Stimulated activated CD4-positive, alpha-beta T cell treated with anti-CD3 and anti-CD28 coated beads, TNF-alpha, amount 100 ng/mL, for 24 hours (primary cell): ENCODE results near the gene TOB1.

ENCODE experiments used
- DNase-seq, 3 experiments: peaks; one replicate each; pipeline ENCODE4 v3.0.0-alpha.2; 2020; ENCODE audit warnings: low read depth in 3 of 3

Gene TOB1

DNA sequence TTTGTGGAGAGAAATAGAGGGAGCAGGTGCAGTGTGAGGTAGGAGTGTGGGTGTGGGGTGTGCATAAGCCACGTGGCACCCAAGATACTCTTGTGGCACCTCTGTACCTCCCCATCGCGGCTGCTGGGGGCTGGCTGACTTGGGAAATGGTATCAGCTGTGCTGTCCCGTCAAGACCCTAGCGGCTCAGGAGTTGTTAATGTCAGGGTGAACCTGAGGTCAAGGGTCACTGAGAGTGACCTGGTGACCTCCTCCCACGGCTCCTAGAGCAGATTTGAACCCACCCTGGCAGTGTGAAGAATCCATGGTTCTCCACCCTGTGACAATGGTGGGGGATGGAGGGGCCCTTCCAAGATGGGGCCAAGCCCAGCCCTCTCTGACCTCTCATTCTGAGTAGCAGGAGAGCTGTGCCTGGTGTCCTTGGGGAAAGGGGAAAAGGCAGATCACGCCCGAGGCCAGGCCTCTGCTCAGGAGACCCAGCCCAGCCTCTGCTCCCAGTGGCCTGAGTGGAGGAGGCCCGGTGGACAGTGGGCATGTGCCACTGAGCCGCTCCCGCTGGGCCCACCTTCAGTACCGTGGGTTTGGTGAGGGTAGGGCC is 33.8 kb downstream of the TOB1 start:
- DNase-seq = no peak

DNA sequence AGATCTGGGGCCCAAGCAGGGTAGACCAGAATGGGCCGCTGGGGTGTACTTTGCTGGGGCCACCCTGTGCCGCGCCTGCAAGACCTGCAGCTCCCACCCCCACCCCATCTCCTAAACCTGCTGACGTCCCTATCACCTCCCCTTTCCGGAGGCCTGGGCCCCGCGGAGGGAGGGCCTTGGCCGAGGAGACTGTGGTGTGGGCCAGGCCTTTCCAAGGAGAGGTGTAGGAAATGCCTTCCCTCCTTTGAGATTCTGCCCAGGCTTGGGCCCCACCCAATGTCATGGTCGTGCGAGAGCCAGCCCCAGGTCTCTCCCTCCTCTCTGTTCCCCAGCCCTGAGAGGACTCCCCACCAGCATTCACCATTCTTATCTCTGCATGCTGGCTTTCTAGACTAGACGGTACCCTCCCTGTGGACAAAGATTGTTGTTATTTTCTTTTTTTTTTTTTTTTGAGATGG is 34.7 kb downstream of the TOB1 start:
- DNase-seq = no peak

DNA sequence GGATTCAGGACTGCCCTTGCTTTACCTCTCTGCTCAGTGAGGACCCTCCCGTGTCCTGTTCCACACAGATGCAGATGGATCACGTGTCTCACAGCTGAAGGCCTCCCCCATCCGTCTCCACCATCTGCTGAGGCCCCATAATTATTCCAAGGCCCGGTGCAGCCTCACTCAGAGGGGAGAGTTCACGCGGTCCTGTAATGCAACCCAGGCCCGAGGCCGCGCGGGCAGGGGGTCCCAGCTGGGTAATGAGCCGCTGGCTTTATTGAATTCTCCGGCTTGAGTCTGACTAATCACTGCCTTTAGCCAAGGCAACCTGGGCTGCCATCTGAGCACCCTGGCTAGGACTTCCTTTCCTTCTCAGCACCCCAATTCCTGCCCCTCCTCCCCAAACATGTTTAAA is 35.2 kb downstream of the TOB1 start:
- DNase-seq = no peak

DNA sequence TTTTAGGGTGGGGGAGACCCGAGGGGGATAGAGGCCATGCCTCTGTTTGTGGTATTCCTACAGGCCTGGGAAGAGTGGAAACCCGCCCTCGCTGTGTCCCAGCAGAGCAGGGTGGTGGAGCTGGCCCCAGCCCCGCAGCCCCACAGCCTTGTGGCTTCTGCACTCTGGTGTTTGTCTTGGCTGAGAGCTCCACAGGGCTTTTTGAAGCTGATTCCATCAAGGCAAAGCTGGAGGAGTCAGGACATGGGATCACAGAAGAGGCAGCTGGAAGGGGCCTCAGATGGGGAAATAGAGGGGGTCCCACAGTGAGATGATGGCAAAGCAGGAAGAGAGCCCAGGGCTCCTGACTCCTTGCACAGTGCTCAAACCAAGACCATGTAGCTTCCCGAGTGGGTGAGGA is 35.8 kb downstream of the TOB1 start:
- no peak for DNase-seq

DNA sequence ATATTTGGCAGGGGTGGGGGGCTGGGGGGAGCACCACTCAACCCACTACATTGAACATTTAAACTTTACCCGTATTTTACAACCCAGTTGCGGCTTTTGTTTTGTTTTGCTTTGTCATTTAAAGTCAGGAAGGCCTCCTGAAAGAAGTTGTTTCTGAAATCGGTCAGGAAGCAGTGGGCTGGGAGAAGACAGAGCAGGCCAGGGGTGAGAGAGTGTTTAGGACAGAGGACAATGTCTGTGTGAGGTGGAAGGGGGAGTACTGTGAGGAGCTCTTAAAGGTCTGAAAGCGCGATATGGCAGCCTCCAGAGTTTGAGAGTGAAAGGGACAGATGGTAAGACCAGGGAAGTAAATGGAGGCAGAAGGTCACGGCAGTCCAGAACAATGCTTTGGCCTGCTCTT is 36.8 kb downstream of the TOB1 start:
- DNase-seq = no peak

DNA sequence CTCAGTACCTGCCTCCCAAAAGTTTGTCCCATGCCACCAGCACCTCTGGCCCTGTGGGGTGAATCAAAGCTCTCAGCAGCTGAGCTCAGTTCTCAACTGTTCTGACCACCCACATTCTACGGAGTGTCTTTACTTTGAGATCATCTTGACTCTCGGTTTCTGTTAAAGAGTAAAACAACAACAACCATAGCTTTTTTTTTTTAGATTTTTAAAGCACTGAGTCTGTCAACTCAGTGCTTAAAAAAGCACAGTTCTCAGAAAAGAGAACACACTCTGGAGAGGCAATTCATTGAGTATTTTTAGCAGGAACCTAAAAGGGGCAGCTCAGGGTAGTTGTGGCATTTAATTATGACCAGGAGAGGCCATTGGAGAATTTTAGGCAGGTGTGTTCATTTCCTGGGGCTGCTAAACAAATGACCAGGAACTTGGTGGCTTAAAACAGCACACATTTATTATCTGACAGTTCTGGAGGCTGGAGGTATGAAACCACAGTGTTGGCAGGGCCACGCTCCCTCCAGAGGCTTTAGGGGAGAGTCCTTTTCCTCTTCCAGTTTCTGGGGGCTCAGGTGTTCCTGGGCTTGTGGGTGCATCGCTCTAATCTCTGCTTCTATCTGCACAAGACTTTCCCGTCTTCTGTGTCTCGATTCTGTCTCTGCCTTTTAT is 37.5 kb downstream of the TOB1 start:
- no peak for DNase-seq

DNA sequence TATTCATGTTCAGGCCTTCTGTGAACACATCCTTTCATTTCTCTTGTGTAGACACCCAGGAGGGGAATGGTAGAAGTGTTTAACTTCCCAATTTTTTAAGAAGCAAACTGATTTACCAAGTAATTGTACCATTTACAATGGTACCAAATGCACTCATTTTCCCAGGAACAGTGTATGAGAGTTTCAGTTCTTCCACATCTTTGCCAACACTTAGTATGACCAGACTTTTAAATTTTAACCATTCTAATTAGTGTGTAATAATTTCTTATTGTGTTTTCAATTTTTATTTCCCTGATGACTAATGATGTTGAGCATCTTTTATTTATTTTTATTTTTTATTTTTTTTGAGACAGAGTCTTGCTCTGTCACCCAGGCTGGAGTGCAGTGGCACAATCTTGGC is 41.0 kb downstream of the TOB1 start:
- DNase-seq = no peak

DNA sequence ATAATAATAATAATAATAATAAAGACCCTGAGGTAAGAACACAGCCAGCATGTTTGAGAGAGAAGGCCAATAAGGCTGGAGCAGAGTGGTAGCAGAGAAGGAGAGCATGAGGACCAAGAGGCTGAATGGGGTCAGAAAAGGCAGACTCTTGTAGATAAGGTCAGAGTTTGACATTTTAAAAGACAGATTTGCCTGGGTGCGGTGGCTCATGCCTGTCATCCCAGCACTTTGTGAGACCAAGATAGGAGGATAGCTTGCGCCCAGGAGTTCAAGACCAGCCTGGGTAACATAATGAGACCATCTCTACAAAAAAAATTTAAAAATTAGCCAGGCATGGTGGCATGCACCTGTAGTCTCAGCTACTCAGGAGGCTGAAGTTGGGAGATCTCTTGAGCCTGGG is 41.7 kb downstream of the TOB1 start:
- no peak for DNase-seq

DNA sequence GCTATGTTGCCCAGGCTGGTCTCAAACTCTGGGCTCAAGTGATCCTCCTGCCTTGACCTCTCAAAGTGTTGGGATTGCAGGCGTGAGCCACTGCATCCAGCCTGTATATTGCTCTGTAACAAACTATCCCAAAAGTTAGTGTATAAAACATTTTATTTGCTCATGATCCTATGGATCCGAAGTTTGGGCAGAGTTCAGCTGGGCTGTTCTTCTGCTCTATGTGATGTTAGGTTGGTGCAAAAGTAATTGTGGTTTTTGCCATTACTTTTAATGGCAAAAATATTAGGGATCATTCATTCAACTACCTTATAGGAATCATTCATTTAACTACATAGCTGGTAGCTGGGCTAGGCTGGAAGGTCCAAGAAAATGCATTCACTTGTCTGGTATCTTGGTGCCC is 43.6 kb downstream of the TOB1 start:
- no peak for DNase-seq

DNA sequence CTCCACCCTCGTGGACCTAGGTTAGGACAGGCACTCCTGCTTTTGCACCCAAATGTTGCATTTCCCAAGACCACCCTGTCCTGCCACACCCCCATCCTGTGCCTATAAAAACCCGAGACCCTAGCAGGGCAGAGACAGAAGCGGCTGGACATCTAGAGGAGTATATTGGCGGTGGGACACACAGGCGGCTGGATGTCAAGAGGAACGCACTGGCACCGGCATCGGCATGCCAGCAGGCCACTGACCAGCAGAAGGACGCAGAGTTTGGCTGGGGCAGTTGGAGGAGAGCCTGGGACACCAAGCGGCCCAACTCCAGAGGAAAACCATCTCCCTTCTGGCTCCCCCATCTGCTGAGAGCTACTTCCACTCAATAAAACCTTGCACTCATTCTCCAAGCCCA is 45.5 kb downstream of the TOB1 start:
- DNase-seq = no peak

DNA sequence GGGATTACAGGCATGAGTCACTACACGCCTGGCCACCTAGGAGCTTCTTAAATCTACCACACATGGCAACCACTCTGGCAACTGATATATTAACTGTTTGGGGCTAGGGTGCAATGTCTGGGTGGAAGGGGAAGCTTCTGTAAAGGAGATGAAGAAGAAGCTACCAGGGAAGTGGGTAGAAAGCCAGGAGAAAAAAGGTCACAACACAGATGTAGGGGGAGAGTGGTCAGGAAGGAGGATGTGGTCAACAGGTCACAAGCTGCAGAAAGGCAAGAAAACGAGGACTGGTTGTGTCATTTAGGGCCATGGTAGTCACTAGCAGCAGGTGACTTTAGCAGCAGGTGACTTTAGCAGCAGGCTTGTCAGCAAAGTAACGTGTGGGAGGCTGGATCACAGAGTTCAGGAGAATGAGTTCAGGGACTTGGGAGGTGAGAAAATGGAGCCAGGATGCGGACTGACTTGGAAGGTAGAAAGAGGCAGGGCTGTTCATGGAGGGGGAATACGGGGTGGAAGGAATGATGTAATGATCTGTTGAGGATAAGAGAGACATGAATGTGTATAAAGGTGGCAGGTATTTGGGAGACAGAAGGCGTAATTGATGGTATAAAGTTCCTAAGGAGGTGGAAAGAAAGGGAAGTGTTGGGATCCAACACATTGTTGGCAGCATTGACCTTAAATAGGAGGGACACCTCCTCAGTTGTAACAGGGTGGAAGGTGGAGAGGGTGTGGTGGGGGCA is 47.1 kb downstream of the TOB1 start:
- no peak for DNase-seq

DNA sequence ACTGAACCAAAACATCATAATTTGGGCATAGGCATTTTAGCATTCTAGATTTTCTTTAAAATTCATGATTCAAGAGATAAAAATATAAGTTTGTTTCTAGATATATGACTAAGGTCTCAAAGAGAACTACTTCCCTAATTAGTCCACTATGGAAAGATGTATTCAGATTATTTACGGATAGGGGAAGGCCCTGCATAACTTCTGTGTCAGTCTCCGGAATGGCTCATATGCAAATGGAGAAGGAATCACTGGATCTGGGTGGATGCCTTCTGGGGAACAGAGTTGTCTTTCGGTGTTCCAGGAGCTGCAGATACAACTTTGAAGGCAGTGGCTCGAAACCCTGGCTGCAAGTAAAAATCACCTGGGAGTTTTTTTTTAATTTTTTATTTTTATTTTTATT is 47.9 kb downstream of the TOB1 start:
- DNase-seq = no peak

DNA sequence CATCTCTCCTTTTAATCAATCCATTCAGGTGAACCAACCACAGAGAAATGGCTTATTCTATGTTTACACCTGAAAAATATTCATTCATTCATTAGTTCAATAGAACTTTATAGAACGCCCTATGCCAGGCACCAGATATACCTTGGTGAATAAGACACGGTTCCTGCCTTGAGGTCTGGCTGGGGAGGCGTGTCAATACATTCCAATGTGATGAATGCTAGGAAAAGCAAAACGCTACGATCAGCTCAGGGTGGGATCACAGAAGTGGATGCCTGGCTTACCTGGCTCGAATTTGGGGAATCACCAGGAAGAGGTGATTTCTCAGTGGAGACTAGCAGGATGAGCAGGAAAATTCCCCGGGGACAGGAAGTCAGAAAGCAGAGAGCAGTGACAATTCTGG is 48.3 kb downstream of the TOB1 start:
- no peak for DNase-seq

DNA sequence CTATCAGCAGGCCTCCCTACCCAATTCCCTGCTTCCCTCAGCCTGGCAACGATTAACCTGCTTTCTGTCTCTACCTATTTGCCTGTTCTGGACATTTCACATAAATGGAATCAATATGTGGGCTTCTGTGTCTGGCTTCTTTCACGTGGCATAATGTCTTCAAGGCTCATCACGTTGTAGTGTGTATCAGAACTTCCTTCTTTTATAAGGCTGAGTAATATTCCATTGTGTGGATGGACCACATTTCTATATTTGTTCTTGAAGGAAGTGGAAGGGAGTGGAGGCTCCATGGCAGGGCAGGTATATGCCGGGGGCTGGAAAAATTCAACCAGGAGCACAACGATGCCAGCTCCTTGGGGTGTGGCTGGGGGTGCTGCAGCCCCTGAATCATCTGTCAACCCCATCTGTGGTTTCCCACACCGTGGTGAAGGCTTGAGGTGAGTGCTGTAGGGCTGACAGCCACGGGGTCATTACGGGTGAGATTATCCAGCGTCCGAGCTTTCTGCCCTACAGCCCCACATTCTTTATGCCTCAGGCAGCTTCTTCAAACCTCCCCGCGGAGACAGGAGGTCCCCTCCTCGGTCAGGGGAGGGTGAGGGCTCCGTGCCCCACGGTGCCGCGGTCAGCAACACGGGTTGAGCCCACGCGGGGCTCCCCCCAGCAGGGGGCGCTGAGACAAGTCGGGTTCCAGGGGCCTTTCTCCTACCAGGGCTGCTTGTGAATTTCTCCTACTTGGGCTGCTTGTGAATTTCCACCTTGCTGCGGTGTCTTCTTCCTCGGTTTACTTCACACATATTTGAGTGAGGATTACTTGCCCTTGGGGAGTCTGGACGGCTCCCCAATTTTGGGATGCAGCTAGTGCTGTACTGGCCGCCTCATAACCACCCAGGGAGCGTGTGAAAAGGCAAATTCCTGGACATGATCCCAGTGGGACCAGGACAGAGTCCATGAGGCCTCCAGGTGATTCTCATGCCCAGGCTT is 49.1 kb downstream of the TOB1 start:
- DNase-seq = peak; percentile 25 to 55 (median 40)

DNA sequence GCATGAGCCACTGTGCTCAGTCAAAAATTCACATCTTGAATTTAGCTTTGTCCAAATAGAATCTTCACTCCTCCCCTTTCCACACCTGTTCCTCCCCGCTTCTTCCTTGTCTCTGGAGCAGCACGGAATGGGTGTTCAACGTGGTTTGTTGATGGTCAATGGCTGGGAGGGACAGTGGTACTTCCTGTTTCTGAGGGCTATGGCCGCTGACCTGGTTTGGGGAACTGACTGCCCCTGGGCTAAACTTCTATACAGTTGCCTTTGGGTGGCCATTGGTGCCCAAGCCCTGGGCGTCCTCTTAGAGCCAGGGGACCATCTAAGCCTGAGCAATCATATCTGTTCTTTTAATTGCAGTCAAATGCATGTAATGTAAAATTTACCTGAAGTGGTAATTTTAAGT is 49.9 kb downstream of the TOB1 start:
- no peak for DNase-seq

DNA sequence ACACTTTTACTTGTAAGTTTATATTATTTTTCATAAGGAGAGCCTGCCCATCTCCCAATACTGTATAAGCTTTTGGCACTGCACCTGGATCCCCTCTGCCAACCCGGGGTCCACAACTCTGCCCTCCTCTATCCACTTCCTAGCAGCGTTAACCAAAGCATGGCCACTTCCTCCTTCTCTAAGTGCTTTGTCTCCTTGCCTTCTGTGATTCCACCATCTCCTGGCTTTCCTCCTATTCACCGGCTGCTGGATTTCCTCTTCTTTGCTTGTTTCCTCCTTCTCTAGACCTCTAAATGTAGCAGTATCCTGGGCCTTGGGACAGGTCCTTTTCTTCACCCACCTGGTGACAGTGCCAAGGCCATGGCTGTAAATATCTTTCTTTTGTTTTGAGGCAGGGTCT is 50.8 kb downstream of the TOB1 start:
- no peak for DNase-seq

DNA sequence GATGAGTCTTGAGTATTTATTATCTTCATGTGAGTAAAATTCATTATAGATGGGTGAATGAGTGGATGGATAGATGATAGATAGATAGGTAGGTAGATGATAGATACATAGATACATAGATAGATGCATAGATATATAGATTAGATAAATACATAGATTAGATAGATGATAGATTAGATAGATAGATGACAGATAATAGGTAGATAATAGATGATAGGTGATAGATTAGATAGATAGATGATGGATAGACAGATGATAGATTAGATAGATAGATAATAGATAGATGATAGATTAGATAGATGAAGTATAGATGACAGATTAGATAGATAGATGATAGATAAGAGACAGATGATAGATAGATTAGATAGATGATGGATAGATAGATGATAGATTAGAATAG is 52.6 kb downstream of the TOB1 start:
- no peak for DNase-seq
